PC-3 (cell line): ENCODE data around the gene TMEM196. TPM values are rescaled to one million over a fixed set of nuclear protein-coding genes. Genes with fewer than 3 reads are reported as not detected.

ENCODE experiments used
- ATAC-seq: fragments of 200-7000 bp; cut with Tn5 transposase; 2 replicates; pipeline ENCODE4 v1.9.1; 2020; ENCODE audit warnings: mild to moderate bottlenecking, moderate library complexity
- BruUV-seq: library from RNA; stranded (reverse); fragments of 400-500 nt; replicated peaks from 2 replicates; lab custom pipeline; 2021; lab: Mats Ljungman, UMichigan
- CTCF ChIA-PET: fragments of 300-600 bp; sonication (Branson Sonifier 250); formaldehyde crosslinking; loops from one replicate; lab custom pipeline; 2022; ENCODE audit warnings: antibody characterized with exemption; lab: Charles Lee
- POLR2A ChIA-PET: fragments of 300-600 bp; sonication (Branson Sonifier 250); formaldehyde crosslinking; loops from one replicate; lab custom pipeline; 2022; ENCODE audit warnings: antibody characterized with exemption; ENCODE audit not compliant: unreplicated experiment; lab: Charles Lee
- DNase-seq: peaks from one replicate; pipeline ENCODE4 v3.0.0-alpha.2; 2015
- H2AFZ ChIP-seq: fragments of 300-600 bp; sonication (generic); 2 replicates; pipeline ENCODE4 v1.6.0; 2016; ENCODE audit warnings: antibody characterized with exemption, low read length
- H3F3A ChIP-seq: fragments of 300-600 bp; sonication (generic); one replicate; pipeline ENCODE4 v1.6.0; 2017; ENCODE audit warnings: antibody characterized with exemption, low read length, control low read depth, mild to moderate bottlenecking; ENCODE audit not compliant: unreplicated experiment
- H3K27ac ChIP-seq: fragments of 300-600 bp; sonication (generic); 2 replicates; pipeline ENCODE4 v1.5.1; 2016; ENCODE audit warnings: mild to moderate bottlenecking, low read length
- H3K27me3 ChIP-seq: fragments of 300-600 bp; sonication (generic); 2 replicates; pipeline ENCODE4 v1.6.1; 2016; ENCODE audit warnings: low read length, mixed read lengths
- H3K36me3 ChIP-seq: fragments of 300-600 bp; sonication (generic); 2 replicates; pipeline ENCODE4 v1.6.1; 2016; ENCODE audit warnings: low read depth, mixed run types, low read length, mixed read lengths
- H3K4me1 ChIP-seq: fragments of 300-600 bp; sonication (generic); 2 replicates; pipeline ENCODE4 v1.5.1; 2016; ENCODE audit warnings: low read length; ENCODE audit not compliant: insufficient read depth
- H3K4me2 ChIP-seq: fragments of 300-600 bp; sonication (generic); 2 replicates; pipeline ENCODE4 v1.6.0; 2016; ENCODE audit warnings: low read length
- H3K4me3 ChIP-seq: fragments of 300-600 bp; sonication (generic); 2 replicates; pipeline ENCODE4 v1.5.1; 2016; ENCODE audit warnings: mild to moderate bottlenecking, low read length, mixed read lengths
- H3K79me2 ChIP-seq: fragments of 300-600 bp; sonication (generic); 2 replicates; pipeline ENCODE4 v1.6.1; 2017; ENCODE audit warnings: low read length, mixed read lengths
- H3K9ac ChIP-seq: fragments of 300-600 bp; sonication (generic); 2 replicates; pipeline ENCODE4 v1.6.0; 2016; ENCODE audit warnings: mild to moderate bottlenecking, low read length
- H3K9me2 ChIP-seq: fragments of 300-600 bp; sonication (generic); replicated peaks from 2 replicates; pipeline ENCODE4 v1.6.1; 2016; ENCODE audit warnings: mixed run types, low read length, mixed read lengths
- H3K9me3 ChIP-seq: fragments of 300-600 bp; sonication (generic); 2 replicates; pipeline ENCODE4 v1.6.1; 2016; ENCODE audit warnings: low read length, mixed read lengths
- H4K20me1 ChIP-seq: fragments of 300-600 bp; sonication (generic); 2 replicates; pipeline ENCODE4 v1.6.1; 2016; ENCODE audit warnings: low read length, mixed read lengths
- EZH2 ChIP-seq: fragments of 300-600 bp; sonication (generic); IDR thresholded peaks from one replicate; pipeline ENCODE4 v1.6.1; 2017; ENCODE audit warnings: antibody characterized with exemption, mild to moderate bottlenecking, low read length; ENCODE audit not compliant: unreplicated experiment
- EZH2phosphoT487 ChIP-seq: fragments of 300-600 bp; sonication (generic); IDR thresholded peaks from 2 replicates; pipeline ENCODE4 v1.6.1; 2018; ENCODE audit warnings: mild to moderate bottlenecking, antibody characterized with exemption, low read length, borderline replicate concordance
- intact Hi-C: fragments of 100-400 bp; cut with micrococcal nuclease; formaldehyde crosslinking; loops from 2 replicates; pipeline ENCODE4 v1.9.0; 2023
- total RNA-seq: library from RNA; depleted of rRNA; stranded (reverse); fragments of >200 nt; gene quantifications from 2 replicates; pipeline ENCODE4 v1.2.3, GENCODE V29; 2014
- TF ChIP-seq, protein P1 (sequence below): fragments of 300-600 bp; sonication (generic); conservative IDR thresholded peaks from 2 replicates; pipeline ENCODE4 v1.5.1; 2017; ENCODE audit warnings: antibody characterized with exemption, low read depth, mild to moderate bottlenecking, low read length

Gene TMEM196
- total RNA-seq, 1 experiment from 2014 or later = not detected

DNA sequence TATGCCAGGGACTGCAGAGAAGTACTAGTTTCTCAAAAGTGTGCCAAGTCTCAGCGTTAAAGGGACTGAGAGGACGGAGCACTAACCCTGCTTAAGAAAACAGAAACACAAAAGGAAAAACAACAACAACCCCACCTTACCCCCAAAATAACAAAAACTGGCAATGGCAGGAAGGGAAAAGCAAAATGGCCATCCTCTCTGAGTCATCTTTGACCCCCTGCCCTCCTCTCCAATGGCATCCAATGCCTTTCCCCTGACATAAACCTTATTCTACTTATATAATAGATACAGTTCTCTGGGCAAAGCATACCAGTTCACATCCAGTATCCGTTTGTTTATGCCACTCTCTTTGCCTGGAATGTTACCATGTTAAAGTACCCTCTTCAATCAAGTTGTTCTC lies 66.2 kb downstream of the TMEM196 start:
- ChIA-PET POLR2A (no interaction called here), CTCF (no interaction called here)
- Histone ChIP-seq H3K4me3 (peak overlapping the region; percentile 98), H3F3A (no peaks in the 10 kb centered on the region), H3K36me3 (peaks cover 11% of the 10 kb centered on the region; the same call in 1 of the 2 replicates), H2AFZ (no peak overlapping the region), H3K79me2 (peaks cover 62% of the 10 kb centered on the region), H3K27ac (no peak overlapping the region), H3K4me2 (peak overlapping the region; percentile 94), H4K20me1 (peaks cover 38% of the 10 kb centered on the region), H3K9me2 (no peaks in the 10 kb centered on the region), H3K9me3 (no peaks in the 10 kb centered on the region), H3K4me1 (peaks cover 24% of the 10 kb centered on the region), H3K27me3 (no peaks in the 10 kb centered on the region), H3K9ac (peak overlapping the region; percentile 87)
- TF ChIP-seq, protein P1, sequence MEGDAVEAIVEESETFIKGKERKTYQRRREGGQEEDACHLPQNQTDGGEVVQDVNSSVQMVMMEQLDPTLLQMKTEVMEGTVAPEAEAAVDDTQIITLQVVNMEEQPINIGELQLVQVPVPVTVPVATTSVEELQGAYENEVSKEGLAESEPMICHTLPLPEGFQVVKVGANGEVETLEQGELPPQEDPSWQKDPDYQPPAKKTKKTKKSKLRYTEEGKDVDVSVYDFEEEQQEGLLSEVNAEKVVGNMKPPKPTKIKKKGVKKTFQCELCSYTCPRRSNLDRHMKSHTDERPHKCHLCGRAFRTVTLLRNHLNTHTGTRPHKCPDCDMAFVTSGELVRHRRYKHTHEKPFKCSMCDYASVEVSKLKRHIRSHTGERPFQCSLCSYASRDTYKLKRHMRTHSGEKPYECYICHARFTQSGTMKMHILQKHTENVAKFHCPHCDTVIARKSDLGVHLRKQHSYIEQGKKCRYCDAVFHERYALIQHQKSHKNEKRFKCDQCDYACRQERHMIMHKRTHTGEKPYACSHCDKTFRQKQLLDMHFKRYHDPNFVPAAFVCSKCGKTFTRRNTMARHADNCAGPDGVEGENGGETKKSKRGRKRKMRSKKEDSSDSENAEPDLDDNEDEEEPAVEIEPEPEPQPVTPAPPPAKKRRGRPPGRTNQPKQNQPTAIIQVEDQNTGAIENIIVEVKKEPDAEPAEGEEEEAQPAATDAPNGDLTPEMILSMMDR = no peak
- TF ChIP-seq EZH2phosphoT487 (no peak), EZH2 (no peak)
- BruUV-seq = no TSS peak
- intact Hi-C loops = no loop called here
- DNase-seq (no peak), ATAC-seq (no peak)

DNA sequence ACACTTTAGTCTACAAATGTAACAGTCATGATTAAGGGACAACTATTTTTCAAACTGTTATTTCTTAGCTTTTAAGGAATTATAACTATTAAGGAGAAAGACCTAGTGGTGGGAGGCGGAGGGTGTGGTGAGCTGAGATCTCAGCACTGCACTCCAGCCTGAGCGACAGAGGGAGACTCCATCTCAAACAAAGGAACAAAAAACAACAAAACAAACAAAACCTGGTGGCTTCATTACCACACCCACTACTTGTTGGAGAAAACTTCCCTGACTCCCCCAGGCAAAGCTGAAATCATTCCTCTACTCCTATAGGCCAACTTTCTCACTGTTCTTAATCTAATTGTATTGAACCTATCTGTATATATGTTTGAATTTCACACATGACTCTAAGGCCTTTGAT lies 67.8 kb downstream of the TMEM196 start:
- ChIA-PET POLR2A (interaction anchor here (1.0 kb wide), 1 partner anchor 8 kb away, joined by 4 read pairs; no protein-coding TSS in a partner anchor), CTCF (no interaction called here)
- Histone ChIP-seq H3K9me3 (no peaks in the 10 kb centered on the region), H4K20me1 (peaks cover 38% of the 10 kb centered on the region), H3K27me3 (no peaks in the 10 kb centered on the region), H2AFZ (no peak overlapping the region), H3K79me2 (peaks cover 62% of the 10 kb centered on the region), H3K27ac (no peak overlapping the region), H3K4me3 (peak overlapping the region; percentile 98; the same call in 1 of the 2 replicates), H3K4me1 (peaks cover 24% of the 10 kb centered on the region), H3K4me2 (peak overlapping the region; percentile 94), H3F3A (no peaks in the 10 kb centered on the region), H3K36me3 (peaks cover 13% of the 10 kb centered on the region; the same call in 1 of the 2 replicates), H3K9me2 (no peaks in the 10 kb centered on the region), H3K9ac (no peak overlapping the region)
- TF ChIP-seq EZH2 = no peak
- TF ChIP-seq EZH2phosphoT487 = no peak
- TF ChIP-seq, protein P1 = no peak
- intact Hi-C loops = no loop called here
- ATAC-seq = peak; percentile 5; the same call in 1 of the 2 replicates
- no TSS peak for BruUV-seq
- no peak for DNase-seq

DNA sequence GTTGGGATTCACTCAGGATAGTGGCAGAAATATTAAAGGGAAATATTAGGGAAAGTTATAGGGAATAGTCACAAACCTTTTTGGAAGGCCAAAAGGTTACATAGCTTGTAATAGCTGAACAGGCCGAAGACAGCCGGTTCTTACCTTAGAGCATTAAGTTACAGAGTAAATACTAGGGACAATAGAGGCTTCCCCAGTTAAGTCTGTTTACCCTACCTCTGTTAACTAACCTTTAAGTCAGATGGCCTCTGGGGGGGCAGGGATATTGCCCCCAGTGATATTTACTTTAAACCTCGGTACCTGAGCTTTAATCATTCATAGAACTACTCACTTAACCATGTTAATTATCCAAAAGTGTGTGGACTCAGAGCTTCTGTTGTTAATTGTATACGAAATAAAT lies 71.9 kb downstream of the TMEM196 start:
- peaks cover 38% of the 10 kb centered on the region for H3K79me2 ChIP-seq
- no peaks in the 10 kb centered on the region for H3K9me2 ChIP-seq
- H4K20me1 ChIP-seq = peaks cover 21% of the 10 kb centered on the region; the same call in 1 of the 2 replicates
- DNase-seq (no peak), ATAC-seq (no peak)
- TF ChIP-seq EZH2phosphoT487 (no peak), EZH2 (no peak)
- TF ChIP-seq, protein P1 = no peak
- H3F3A ChIP-seq = no peaks in the 10 kb centered on the region
- ChIA-PET POLR2A (no interaction called here), CTCF (no interaction called here)
- intact Hi-C loops = no loop called here
- BruUV-seq = no TSS peak
- no peak overlapping the region for H3K4me3 ChIP-seq
- H3K9me3 ChIP-seq = no peaks in the 10 kb centered on the region
- H3K36me3 ChIP-seq = peaks cover 28% of the 10 kb centered on the region; the same call in 1 of the 2 replicates
- no peak overlapping the region for H3K4me2 ChIP-seq
- no peaks in the 10 kb centered on the region for H3K27me3 ChIP-seq
- peaks cover 10% of the 10 kb centered on the region for H3K4me1 ChIP-seq
- H3K9ac ChIP-seq = no peak overlapping the region
- H2AFZ ChIP-seq = no peak overlapping the region
- H3K27ac ChIP-seq = no peak overlapping the region
